Panc1 (cell line): Measurements from ENCODE around the gene ADSS1. TPM values are rescaled to one million over a fixed set of nuclear protein-coding genes. Genes with fewer than 3 reads are reported as not detected.

Experiments used
- ATAC-seq: fragments of 200-7000 bp; cut with Tn5 transposase; 2 replicates; pipeline ENCODE4 v1.9.1; 2020; ENCODE audit warnings: mild to moderate bottlenecking, moderate library complexity
- BruUV-seq: library from RNA; stranded (reverse); fragments of 400-500 nt; replicated peaks from 2 replicates; lab custom pipeline; 2021; lab: Mats Ljungman, UMichigan
- CTCF ChIA-PET: fragments of 300-600 bp; sonication (Branson Sonifier 250); formaldehyde crosslinking; loops from one replicate; lab custom pipeline; 2022; ENCODE audit warnings: antibody characterized with exemption; lab: Charles Lee
- POLR2A ChIA-PET: fragments of 300-600 bp; sonication (Branson Sonifier 250); formaldehyde crosslinking; loops from one replicate; lab custom pipeline; 2022; ENCODE audit warnings: antibody characterized with exemption; lab: Charles Lee
- DNase-seq: peaks from one replicate; pipeline ENCODE4 v3.0.0-alpha.2; 2010; ENCODE audit warnings: low read depth, low spot score
- H3K27ac ChIP-seq: 2 replicates; pipeline ENCODE4 v1.5.1; 2011; ENCODE audit warnings: mild to moderate bottlenecking, low read length, inconsistent platforms
- H3K27me3 ChIP-seq: fragments of 200-500 bp; sonication (Bioruptor generic); 2 replicates; pipeline ENCODE4 v1.6.0; 2014; ENCODE audit warnings: low read length, inconsistent platforms; ENCODE audit not compliant: control insufficient read depth, insufficient read depth
- H3K36me3 ChIP-seq: fragments of 200-500 bp; sonication (Bioruptor generic); 2 replicates; pipeline ENCODE4 v1.5.1; 2014; ENCODE audit warnings: inconsistent platforms, mild to moderate bottlenecking, low read length, moderate library complexity; ENCODE audit not compliant: control insufficient read depth, insufficient read depth
- H3K4me1 ChIP-seq: 2 replicates; pipeline ENCODE4 v1.5.1; 2011; ENCODE audit warnings: inconsistent platforms, mild to moderate bottlenecking, low read length, moderate library complexity; ENCODE audit not compliant: control insufficient read depth, insufficient read depth
- H3K4me3 ChIP-seq, 2 experiments: 2 replicates each; pipeline ENCODE4 v1.5.1; 2011 to 2012; ENCODE audit warnings: low read depth in 2 of 2, low read length in 2 of 2, mild to moderate bottlenecking in 2 of 2, inconsistent platforms in 1 of 2, moderate library complexity in 1 of 2
- H3K9me3 ChIP-seq: fragments of 200-500 bp; sonication (Bioruptor generic); 2 replicates; pipeline ENCODE4 v1.5.1; 2014; ENCODE audit warnings: low read depth, mild to moderate bottlenecking, inconsistent platforms, low read length, moderate library complexity; ENCODE audit not compliant: control insufficient read depth, insufficient read depth
- CTCF ChIP-seq: fragments of 450-650 bp; IDR thresholded peaks from 2 replicates; pipeline ENCODE4 v1.5.1; 2017; ENCODE audit warnings: mild to moderate bottlenecking
- POLR2AphosphoS5 ChIP-seq: IDR thresholded peaks from 2 replicates; pipeline ENCODE4 v1.6.1; 2012; ENCODE audit warnings: mild to moderate bottlenecking, low read depth, low read length, moderate library complexity
- REST ChIP-seq, 2 experiments: IDR thresholded peaks; 2 replicates each; pipeline ENCODE4 v1.6.1; 2011 to 2012; ENCODE audit warnings: low read depth in 2 of 2, control low read depth in 1 of 2, low read length in 1 of 2, mild to moderate bottlenecking in 1 of 2, moderate library complexity in 1 of 2; ENCODE audit not compliant: insufficient read depth in 1 of 2
- SIN3A ChIP-seq: IDR thresholded peaks from 2 replicates; pipeline ENCODE4 v1.6.1; 2012; ENCODE audit warnings: low read depth, mild to moderate bottlenecking, low read length, moderate library complexity, borderline replicate concordance; ENCODE audit not compliant: insufficient read depth
- TCF7L2 ChIP-seq: IDR thresholded peaks from 2 replicates; pipeline ENCODE4 v1.6.1; 2011; ENCODE audit warnings: mild to moderate bottlenecking, low read depth, low read length, inconsistent platforms
- in situ Hi-C: cut with HindIII; loops from 2 replicates; pipeline ENCODE4 v1.10.0; 2016; ENCODE audit warnings: low sequenced_read_pairs, low pct_unique_long_range_greater_than_20kb
- intact Hi-C: fragments of 100-400 bp; cut with micrococcal nuclease; formaldehyde crosslinking; loops from one replicate; pipeline ENCODE4 v1.10.0; 2022; ENCODE audit not compliant: unreplicated experiment
- total RNA-seq: library from RNA; stranded (reverse); gene quantifications from one replicate; pipeline ENCODE4 v1.2.1, GENCODE V29; 2021; ENCODE audit not compliant: unreplicated experiment

The ADSS1 gene
- total RNA-seq, 1 experiment from 2014 or later, result 9.4 TPM

- Histone ChIP-seq H3K36me3 (no peaks in the 10 kb centered on the region; the same call in 1 of the 2 replicates), H3K9me3 (no peaks in the 10 kb centered on the region), H3K4me1 (no peaks in the 10 kb centered on the region), H3K4me3 (no peak overlapping the region), H3K27me3 (no peaks in the 10 kb centered on the region), H3K27ac (no peak overlapping the region)
- ATAC-seq, result no peak
- TF ChIP-seq REST (IDR thresholded peaks at IDR 0.05; ENCODE audit: insufficient read depth in 1 of 2, low read depth in 2 of 2, low read length in 1 of 2) (no peak), SIN3A (no peak), TCF7L2 (no peak), CTCF (no peak), POLR2AphosphoS5 (no peak)
- no TSS peak for BruUV-seq
- in situ Hi-C loops (no loop called here), intact Hi-C loops (no loop called here)
- ChIA-PET CTCF (no interaction called here), POLR2A (no interaction called here)
- no peak for DNase-seq
These were observed 53.8 kb downstream of the ADSS1 start for GRCh38 chr14:104777808-104778249.

- no peak for DNase-seq
- Histone ChIP-seq H3K27me3 (no peaks in the 10 kb centered on the region), H3K36me3 (no peaks in the 10 kb centered on the region; the same call in 1 of the 2 replicates), H3K4me3 (no peak overlapping the region), H3K4me1 (no peaks in the 10 kb centered on the region), H3K27ac (no peak overlapping the region), H3K9me3 (no peaks in the 10 kb centered on the region)
- in situ Hi-C loops (no loop called here), intact Hi-C loops (no loop called here)
- ATAC-seq, result peak; percentile 44; the same call in 1 of the 2 replicates
- ChIA-PET POLR2A (no interaction called here), CTCF (no interaction called here)
- no TSS peak for BruUV-seq
- TF ChIP-seq REST (IDR thresholded peaks at IDR 0.05; ENCODE audit: insufficient read depth in 1 of 2, low read depth in 2 of 2, low read length in 1 of 2), result no peak
- no peak for TF ChIP-seq POLR2AphosphoS5
- no peak for TF ChIP-seq SIN3A
- TF ChIP-seq CTCF, result no peak
- TF ChIP-seq TCF7L2, result no peak
These were observed 54.8 kb downstream of the ADSS1 start for GRCh38 chr14:104778694-104779331.
